Uterus (tissue), 4 donors: ENCODE measurements around the gene PLEKHG3. TPM values are rescaled to one million over a fixed set of nuclear protein-coding genes. Genes with fewer than 3 reads are reported as not detected.

Source experiments
- DNase-seq, 2 donors: peaks; one replicate each; pipeline ENCODE4 v3.0.0-alpha.2; 2019 to 2020
- H3K27ac ChIP-seq, 2 donors: fragments of 200-600 bp; sonication (generic); 1 replicate in 1 of 2; 2 replicates in 1 of 2; pipeline ENCODE4 v1.5.1; 2016 to 2018
- H3K27me3 ChIP-seq, 2 donors: fragments of 200-600 bp; sonication (generic); one replicate each; pipeline ENCODE4 v1.5.1; 2018 to 2019; ENCODE audit warnings: control low read depth in 1 of 2
- H3K36me3 ChIP-seq, 2 donors: fragments of 200-600 bp; sonication (generic); one replicate each; pipeline ENCODE4 v1.5.1; 2019; ENCODE audit warnings: control low read depth in 1 of 2
- H3K4me1 ChIP-seq, 2 donors: fragments of 200-600 bp; sonication (generic); one replicate each; pipeline ENCODE4 v1.5.1; 2018 to 2019; ENCODE audit warnings: control low read depth in 1 of 2
- H3K4me3 ChIP-seq, 2 donors: fragments of 200-600 bp; sonication (generic); 1 replicate in 1 of 2; 2 replicates in 1 of 2; pipeline ENCODE4 v1.5.1; 2018 to 2019; ENCODE audit warnings: mild to moderate bottlenecking in 1 of 2
- H3K9me3 ChIP-seq, 2 donors: fragments of 200-600 bp; sonication (generic); one replicate each; pipeline ENCODE4 v1.5.1; 2019; ENCODE audit warnings: control low read depth in 1 of 2
- CTCF ChIP-seq, 4 experiments: fragments of 200-600 bp in 2 of 4; fragments of 450-650 bp in 2 of 4; sonication (generic) in 2 of 4; IDR thresholded peaks; one replicate each; pipeline ENCODE4 v1.5.1; 2016 to 2019; ENCODE audit warnings: antibody characterized with exemption in 4 of 4, mild to moderate bottlenecking in 2 of 4, moderate library complexity in 1 of 4
- POLR2A ChIP-seq, 2 donors: fragments of 450-650 bp; IDR thresholded peaks; one replicate each; pipeline ENCODE4 v1.6.1; 2016; ENCODE audit warnings: antibody characterized with exemption in 2 of 2, mild to moderate bottlenecking in 1 of 2, moderate library complexity in 1 of 2
- intact Hi-C: fragments of 100-400 bp; cut with DNase I; formaldehyde crosslinking; loops from one replicate; pipeline ENCODE4 v1.15.1; 2023; ENCODE audit warnings: low total_unique reads
- microRNA-seq: library from miRNA; unstranded; fragments of <30 nt; microRNA quantifications from one replicate; pipeline ENCODE4, GENCODE V29; 2016; ENCODE audit warnings: borderline microRNAs expressed, borderline replicate concordance
- total RNA-seq, 4 donors: library from RNA; depleted of rRNA in 3 of 4; stranded (reverse); fragments of >200 nt in 3 of 4; gene quantifications; one replicate each; pipeline versions ENCODE4 v1.1.0 to v1.2.4, GENCODE V29; 2014 to 2023
- donor health status: DM: yes; HTN: yes; CAD: no.

The PLEKHG3 gene
- total RNA-seq, 4 donors from 2014 or later: 40.5 to 178 (median 59.7) TPM

DNA sequence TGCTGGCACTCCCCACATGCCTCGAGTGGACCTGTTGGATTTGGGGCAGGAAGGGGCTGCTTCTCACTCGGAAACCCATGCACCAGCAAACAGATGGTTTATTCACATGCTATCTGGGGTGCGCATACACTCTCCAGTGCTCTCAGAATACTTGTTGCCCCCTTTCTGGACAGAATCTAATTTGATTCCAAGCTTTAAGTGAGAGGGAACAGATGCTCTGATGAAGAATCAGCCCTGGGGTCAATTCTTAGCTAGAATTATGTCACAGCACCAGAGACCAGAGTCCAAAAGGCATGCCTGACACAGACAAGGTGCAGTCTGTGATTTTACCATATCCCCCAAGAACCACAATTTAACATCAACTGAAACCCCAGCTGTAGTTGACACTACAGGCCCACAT, 91.7 kb downstream of the PLEKHG3 start:
- no peaks in the 10 kb centered on the region for H3K36me3 ChIP-seq
- no peak overlapping the region for H3K4me3 ChIP-seq
- no peaks in the 10 kb centered on the region for H3K27me3 ChIP-seq
- no peak for DNase-seq
- H3K27ac ChIP-seq: no peak overlapping the region
- H3K9me3 ChIP-seq: no peaks in the 10 kb centered on the region
- TF ChIP-seq POLR2A (IDR thresholded peaks at IDR 0.05) (no peak), CTCF (IDR thresholded peaks at IDR 0.05) (no peak)
- H3K4me1 ChIP-seq: no peaks in the 10 kb centered on the region
- intact Hi-C loops: no loop called here

DNA sequence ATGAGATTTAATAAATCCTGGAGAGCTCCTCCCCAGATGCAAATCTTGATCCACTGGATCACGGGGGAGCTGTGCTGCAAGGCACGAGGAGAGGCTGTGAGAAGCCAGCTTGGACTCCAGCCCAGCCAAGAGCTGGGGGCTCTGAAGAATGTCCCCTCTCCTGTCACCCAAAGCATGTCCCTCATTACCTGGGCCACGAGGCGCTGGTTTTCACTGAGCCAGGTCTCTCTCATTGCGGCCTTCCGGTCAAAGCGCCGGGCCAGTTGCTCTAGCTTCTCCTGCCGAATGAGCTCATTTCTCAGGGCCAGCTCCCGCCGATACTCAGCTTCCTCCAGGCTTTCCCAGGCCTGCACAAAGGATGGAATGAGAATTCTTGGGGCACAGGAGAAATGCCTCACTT, 92.1 kb downstream of the PLEKHG3 start:
- Histone ChIP-seq H3K9me3 (no peaks in the 10 kb centered on the region), H3K36me3 (no peaks in the 10 kb centered on the region), H3K27ac (no peak overlapping the region), H3K4me3 (no peak overlapping the region), H3K4me1 (no peaks in the 10 kb centered on the region), H3K27me3 (no peaks in the 10 kb centered on the region)
- intact Hi-C loops: no loop called here
- TF ChIP-seq CTCF (IDR thresholded peaks at IDR 0.05) (no peak), POLR2A (IDR thresholded peaks at IDR 0.05) (no peak)
- DNase-seq: no peak

GRCh38 chr14:64799555-64799954, 95.3 kb downstream of the PLEKHG3 start:
- intact Hi-C loops: no loop called here
- H3K27ac ChIP-seq: no peak overlapping the region
- H3K4me1 ChIP-seq: no peaks in the 10 kb centered on the region
- H3K36me3 ChIP-seq: no peaks in the 10 kb centered on the region
- H3K9me3 ChIP-seq: no peaks in the 10 kb centered on the region
- DNase-seq: no peak
- TF ChIP-seq CTCF (IDR thresholded peaks at IDR 0.05) (no peak), POLR2A (IDR thresholded peaks at IDR 0.05) (no peak)
- H3K4me3 ChIP-seq: no peak overlapping the region
- no peaks in the 10 kb centered on the region for H3K27me3 ChIP-seq

Small RNAs within 50 kb of the gene (microRNA-seq; reads per million reads assigned to microRNA genes)
- not detected for gene MIR7855

Other genes with a start within 250 kb of the PLEKHG3 start
- 1 to 10 TPM in 2 of 4 donors, under 1 TPM in 2; 0.51 to 5.3 (median 2.8) TPM for gene AKAP5, start 238.9 kb upstream of the PLEKHG3 start, total RNA-seq
- 10 to 100 TPM in 3 of 4 donors, 1 to 10 TPM in 1; 4.6 to 34.4 (median 11.2) TPM for gene ZBTB25, start 200.6 kb upstream of the PLEKHG3 start, total RNA-seq
- 100 to 1,000 TPM in 2 of 4 donors, 10 to 100 TPM in 2; 16.1 to 126 (median 82.4) TPM for gene ZBTB1, start 199.7 kb upstream of the PLEKHG3 start, total RNA-seq
- 10 to 100 TPM; 21.8 to 68.1 (median 26.8) TPM for gene HSPA2, start 163.7 kb upstream of the PLEKHG3 start, total RNA-seq
- gene PPP1R36, start 154.5 kb upstream of the PLEKHG3 start, total RNA-seq: 1 to 10 TPM in 1 of 4 donors, under 1 TPM in 1, not detected in 2; 0.70 to 1.2 TPM
- gene SPTB, start 175.5 kb downstream of the PLEKHG3 start, total RNA-seq: 1 to 10 TPM in 3 of 4 donors, not detected in 1; 1.0 to 5.4 (median 4.6) TPM
- 100 to 1,000 TPM in 1 of 4 donors, 10 to 100 TPM in 3; 35.1 to 121 (median 62.4) TPM for gene CHURC1, start 210.0 kb downstream of the PLEKHG3 start, total RNA-seq
- under 1 TPM in 1 of 4 donors, not detected in 3; 0.29 TPM for gene GPX2, start 238.3 kb downstream of the PLEKHG3 start, total RNA-seq